SK-N-MC (cell line): ENCODE measurements around the gene GLOD5.

Source experiments
- EZH2 ChIP-seq: fragments of 200-600 bp; sonication (generic); IDR thresholded peaks from one replicate; pipeline ENCODE4 v1.6.1; 2017; ENCODE audit warnings: antibody characterized with exemption
- POLR2AphosphoS5 ChIP-seq: IDR thresholded peaks from 2 replicates; pipeline ENCODE4 v1.6.1; 2012; ENCODE audit warnings: mild to moderate bottlenecking, low read depth, low read length, borderline replicate concordance

DNA sequence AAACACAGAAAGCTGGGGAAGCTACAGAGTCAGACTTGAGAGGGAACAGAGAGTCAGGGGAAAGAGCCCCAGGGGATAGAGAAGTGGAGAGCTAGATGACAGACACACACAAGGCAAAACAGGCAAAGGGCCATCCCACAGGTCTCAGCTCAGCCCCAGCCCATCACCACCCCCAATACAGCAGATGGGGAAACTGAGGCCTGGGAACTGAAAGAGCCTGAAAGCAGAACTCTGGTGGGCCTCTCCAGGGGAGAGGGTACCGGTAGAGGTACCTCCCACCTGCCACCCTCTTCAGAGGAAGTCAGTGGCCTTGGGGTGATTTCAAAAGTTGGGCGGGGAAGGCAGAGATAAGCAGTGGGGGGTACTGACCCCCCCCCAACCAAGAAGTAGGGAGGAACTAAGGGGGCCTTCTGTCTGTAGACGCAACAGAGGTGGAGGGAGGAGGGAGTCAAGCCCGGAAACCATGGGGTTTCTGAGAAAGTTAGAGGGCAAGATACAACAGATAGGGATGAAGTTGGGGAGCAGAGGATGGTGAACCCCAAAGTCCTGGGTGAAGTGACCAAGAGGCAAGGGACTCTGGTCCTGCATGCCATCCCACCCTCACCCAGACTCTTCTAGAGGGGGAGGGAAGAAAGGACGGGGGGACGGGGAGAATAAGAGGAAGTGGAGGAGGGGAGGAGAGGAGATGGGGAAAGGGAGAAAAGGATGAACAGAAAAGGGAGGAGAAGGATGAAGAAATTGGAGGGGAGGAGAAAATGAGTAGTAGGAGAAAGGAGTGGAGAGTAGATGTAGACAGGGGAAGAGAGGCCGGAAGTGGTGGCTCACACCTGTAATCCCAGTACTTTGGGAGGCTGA is 28.0 kb downstream of the GLOD5 start:
- TF ChIP-seq EZH2 (no peak), POLR2AphosphoS5 (no peak)
